Right lobe of liver (tissue), 6 donors: ENCODE data around the gene GOT1. TPM values are rescaled to one million over a fixed set of nuclear protein-coding genes. Genes with fewer than 3 reads are reported as not detected.

Experiments
- ATAC-seq, 4 donors: fragments of 200-7000 bp; cut with Tn5 transposase; one replicate each; pipeline ENCODE4 v1.9.1; 2020; ENCODE audit warnings: mild to moderate bottlenecking in 4 of 4, moderate library complexity in 4 of 4
- DNase-seq, 3 donors: peaks; one replicate each; pipeline ENCODE4 v3.0.0-alpha.2; 2020
- H3K27ac ChIP-seq, 3 donors: fragments of 200-600 bp; one replicate each; pipeline ENCODE4 v1.8.0; 2022
- H3K27me3 ChIP-seq, 2 donors: fragments of 200-600 bp; one replicate each; pipeline ENCODE4 v1.8.0; 2022
- H3K36me3 ChIP-seq, 4 donors: fragments of 200-600 bp; sonication (generic) in 1 of 4; one replicate each; pipeline versions ENCODE4 v1.5.1 to v1.8.0; 2017 to 2022; ENCODE audit warnings: control low read depth in 1 of 4
- H3K4me1 ChIP-seq, 4 donors: fragments of 200-600 bp; sonication (generic) in 1 of 4; one replicate each; pipeline versions ENCODE4 v1.5.1 to v1.8.0; 2017 to 2022; ENCODE audit warnings: control low read depth in 1 of 4
- H3K4me3 ChIP-seq, 3 donors: fragments of 200-600 bp; one replicate each; pipeline ENCODE4 v1.8.0; 2022
- H3K9me3 ChIP-seq, 4 donors: fragments of 200-600 bp; sonication (generic) in 1 of 4; one replicate each; pipeline versions ENCODE4 v1.5.1 to v1.8.0; 2017 to 2022; ENCODE audit warnings: control low read depth in 1 of 4
- CTCF ChIP-seq, 4 donors: fragments of 200-600 bp in 3 of 4; fragments of 450-650 bp in 1 of 4; IDR thresholded peaks; one replicate each; pipeline versions ENCODE4 v1.5.1 to v1.8.0; 2016 to 2022; ENCODE audit warnings: antibody characterized with exemption in 4 of 4, mild to moderate bottlenecking in 2 of 4
- POLR2A ChIP-seq: fragments of 450-650 bp; IDR thresholded peaks from one replicate; pipeline ENCODE4 v1.6.1; 2017; ENCODE audit warnings: antibody characterized with exemption, mild to moderate bottlenecking
- WGBS: methylation state at CpG from one replicate; pipeline ENCODE4 v1.1.6; 2018; ENCODE audit warnings: low coverage, low lambda C conversion rate; ENCODE audit not compliant: insufficient coverage; ENCODE audit errors: missing lambda C conversion rate; 5-methylcytosine and 5-hydroxymethylcytosine counted together
- intact Hi-C, 2 donors: fragments of 100-400 bp; cut with DNase I; formaldehyde crosslinking; loops; one replicate each; pipeline versions ENCODE4 v1.11.2 to v1.14.1; 2022
- total RNA-seq, 6 experiments: library from RNA; depleted of rRNA in 2 of 6; stranded (reverse); fragments of >200 nt in 2 of 6; fragmentation: NEBNext Ultra II Directional in 3 of 6; extraction: Animal tissue kit (Norgen Biotek cat#: 25700) in 3 of 6; gene quantifications; one replicate each; pipeline versions ENCODE4 v1.1.0 to v1.2.4, GENCODE V29; 2016 to 2023
- donor health status: DM: no; HTN: yes; CAD: no.
- donor health status: DM: no; HTN: no; CAD: no.
- donor health status: DM: no; HTN: no; CAD: no.
- donor health status: DM: no; HTN: yes; CAD: no.
- donor health status: DM: no; HTN: yes; CAD: no.

GOT1 gene
- total RNA-seq, 6 experiments from 2014 or later: 118 to 356 (median 173) TPM

- 36% methylated on average over 4 of the region's 5 CpGs for whole genome bisulfite sequencing
- TF ChIP-seq POLR2A: no peak
- TF ChIP-seq CTCF (IDR thresholded peaks at IDR 0.05): peak in 1 of 4 donors; percentile 15
- Histone ChIP-seq H3K9me3 (no peaks in the 10 kb centered on the region), H3K36me3 (no peaks in the 10 kb centered on the region), H3K27me3 (no peaks in the 10 kb centered on the region), H3K4me1 (no peaks in the 10 kb centered on the region), H3K4me3 (no peak overlapping the region), H3K27ac (no peak overlapping the region)
- intact Hi-C loops: no loop called here
- DNase-seq: no peak
- ATAC-seq: peak in 3 of 4 donors; percentile 39 to 64 (median 54)
Observed at GRCh38 chr10:99360934-99361333, 69.5 kb downstream of the GOT1 start.

GRCh38 chr10:99358101-99358500 is 72.3 kb downstream of the GOT1 start:
- no peaks in the 10 kb centered on the region for H3K9me3 ChIP-seq
- H3K36me3 ChIP-seq: no peaks in the 10 kb centered on the region
- no peaks in the 10 kb centered on the region for H3K27me3 ChIP-seq
- H3K4me3 ChIP-seq: no peak overlapping the region
- H3K4me1 ChIP-seq: no peaks in the 10 kb centered on the region
- DNase-seq (no peak), ATAC-seq (no peak)
- WGBS: 43% methylated on average over 1 of the region's 1 CpG
- TF ChIP-seq CTCF (IDR thresholded peaks at IDR 0.05) (no peak), POLR2A (no peak)
- H3K27ac ChIP-seq: no peak overlapping the region
- intact Hi-C loops: no loop called here

GRCh38 chr10:99357691-99358090 is 72.7 kb downstream of the GOT1 start:
- Histone ChIP-seq H3K27me3 (no peaks in the 10 kb centered on the region), H3K36me3 (no peaks in the 10 kb centered on the region), H3K9me3 (no peaks in the 10 kb centered on the region), H3K4me1 (no peaks in the 10 kb centered on the region), H3K27ac (no peak overlapping the region), H3K4me3 (no peak overlapping the region)
- no peak for TF ChIP-seq CTCF (IDR thresholded peaks at IDR 0.05)
- no peak for TF ChIP-seq POLR2A
- WGBS: 78% methylated on average over 1 of the region's 3 CpGs
- intact Hi-C loops: no loop called here
- DNase-seq (no peak), ATAC-seq (no peak)

GRCh38 chr10:99353182-99353581 is 77.2 kb downstream of the GOT1 start:
- Histone ChIP-seq H3K4me3 (no peak overlapping the region), H3K27me3 (no peaks in the 10 kb centered on the region), H3K9me3 (no peaks in the 10 kb centered on the region), H3K27ac (no peak overlapping the region), H3K36me3 (no peaks in the 10 kb centered on the region), H3K4me1 (no peaks in the 10 kb centered on the region)
- 50% methylated on average over 1 of the region's 1 CpG for WGBS
- TF ChIP-seq CTCF (IDR thresholded peaks at IDR 0.05) (no peak), POLR2A (no peak)
- DNase-seq: no peak
- intact Hi-C loops: no loop called here
- ATAC-seq: no peak

- 92% methylated on average over 5 of the region's 5 CpGs for WGBS
- intact Hi-C loops: no loop called here
- no peak for DNase-seq
- Histone ChIP-seq H3K27me3 (no peaks in the 10 kb centered on the region), H3K4me3 (no peak overlapping the region), H3K4me1 (no peaks in the 10 kb centered on the region), H3K9me3 (no peaks in the 10 kb centered on the region), H3K27ac (no peak overlapping the region), H3K36me3 (no peaks in the 10 kb centered on the region)
- ATAC-seq: no peak
- no peak for TF ChIP-seq CTCF (IDR thresholded peaks at IDR 0.05)
- TF ChIP-seq POLR2A: no peak
Observed at GRCh38 chr10:99347672-99348071, 82.8 kb downstream of the GOT1 start.
